Activated CD4-positive, CD25-positive, alpha-beta regulatory T cell treated with anti-CD3 and anti-CD28 coated beads, Interleukin-2, amount 50 U/mL, for 72 hours (primary cell): ENCODE data around the gene ACTN2.

ENCODE experiments used
- DNase-seq: peaks from one replicate; pipeline ENCODE4 v3.0.0; 2021

The ACTN2 gene

GRCh38 chr1:236746785-236747184, 60.5 kb downstream of the ACTN2 start:
- no peak for DNase-seq

GRCh38 chr1:236747311-236747985, 61.1 kb downstream of the ACTN2 start:
- no peak for DNase-seq

DNA sequence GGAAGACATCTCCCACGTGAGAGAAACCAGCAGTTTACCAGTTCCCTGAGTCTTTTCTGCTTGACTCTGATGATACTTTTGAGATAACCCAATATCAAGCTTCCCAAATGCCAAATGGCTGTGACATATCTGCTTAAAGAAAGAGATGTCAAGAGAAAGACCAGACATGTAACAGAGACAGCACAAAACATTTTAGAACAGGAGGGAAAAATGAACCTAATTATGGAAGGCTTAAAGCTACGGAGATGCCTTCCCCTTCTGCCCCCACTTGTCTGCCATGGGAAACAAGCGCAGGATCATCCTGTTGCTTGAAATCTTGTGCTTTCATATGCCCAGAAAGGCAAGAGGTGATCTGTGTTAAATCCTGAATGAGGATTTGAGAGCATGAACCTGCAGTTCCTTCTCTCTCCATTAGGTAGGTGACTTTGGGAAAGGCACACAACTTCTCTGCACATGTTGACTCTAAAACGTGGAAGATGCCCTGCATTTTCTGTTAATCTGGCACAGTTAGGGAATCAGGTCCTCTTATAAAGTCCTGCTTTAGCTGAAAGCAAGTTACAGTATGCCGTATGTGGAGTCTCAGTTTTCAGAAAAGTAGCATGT, 62.1 kb downstream of the ACTN2 start:
- DNase-seq = no peak

DNA sequence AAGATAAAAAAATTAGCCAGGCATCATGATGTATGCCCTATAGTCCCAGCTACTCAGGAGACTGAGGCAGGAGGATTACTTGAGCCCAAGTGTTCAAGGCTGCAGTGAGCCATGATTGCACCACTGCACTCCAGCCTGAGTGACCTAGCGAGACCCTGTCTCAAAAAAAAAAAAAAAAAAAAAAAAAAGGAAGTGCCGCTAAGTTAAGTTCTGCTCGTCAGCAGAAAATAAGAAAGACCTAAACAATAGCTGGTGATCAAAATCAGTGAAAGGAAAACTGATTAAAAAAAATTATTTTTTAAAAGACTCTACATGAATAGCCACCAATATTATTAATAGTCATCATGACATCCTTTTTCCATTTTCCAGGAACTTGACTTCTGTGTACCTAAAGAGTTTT, 64.6 kb downstream of the ACTN2 start:
- DNase-seq = no peak

DNA sequence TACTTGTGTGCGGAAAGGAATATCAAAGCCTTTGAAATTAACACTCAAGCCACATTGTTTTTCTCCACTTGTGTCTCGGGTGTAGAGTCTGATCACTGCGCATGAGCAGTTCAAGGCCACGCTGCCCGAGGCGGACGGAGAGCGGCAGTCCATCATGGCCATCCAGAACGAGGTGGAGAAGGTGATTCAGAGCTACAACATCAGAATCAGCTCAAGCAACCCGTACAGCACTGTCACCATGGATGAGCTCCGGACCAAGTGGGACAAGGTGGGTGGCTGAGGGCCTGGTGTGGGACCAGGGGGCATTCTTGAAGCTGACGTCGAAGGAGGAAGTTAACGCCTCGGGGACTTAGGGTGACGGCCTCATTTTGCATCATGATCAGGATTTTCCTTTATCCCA, 65.1 kb downstream of the ACTN2 start:
- no peak for DNase-seq

- DNase-seq = no peak
Measured at GRCh38 chr1:236751935-236752334, 65.6 kb downstream of the ACTN2 start.

DNA sequence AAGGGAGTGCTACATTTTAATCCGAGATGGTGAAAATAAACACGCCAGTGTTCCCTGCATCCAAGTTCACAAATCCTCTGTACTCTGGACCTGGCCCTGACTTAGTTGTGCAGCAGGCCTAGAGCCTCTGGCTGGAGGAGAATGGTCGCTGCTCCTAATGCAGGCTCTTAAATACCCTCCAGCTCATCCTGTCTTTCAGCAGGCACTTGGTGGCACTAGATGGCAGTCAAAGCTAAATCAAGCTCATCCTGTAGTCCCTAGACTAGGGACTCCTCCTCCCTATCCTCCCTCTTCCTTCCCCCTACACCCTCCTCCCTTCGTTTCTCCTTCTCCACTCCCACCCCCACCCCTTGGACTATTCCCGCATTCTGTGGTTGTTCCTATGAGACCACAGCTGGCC, 67.2 kb downstream of the ACTN2 start:
- no peak for DNase-seq

DNA sequence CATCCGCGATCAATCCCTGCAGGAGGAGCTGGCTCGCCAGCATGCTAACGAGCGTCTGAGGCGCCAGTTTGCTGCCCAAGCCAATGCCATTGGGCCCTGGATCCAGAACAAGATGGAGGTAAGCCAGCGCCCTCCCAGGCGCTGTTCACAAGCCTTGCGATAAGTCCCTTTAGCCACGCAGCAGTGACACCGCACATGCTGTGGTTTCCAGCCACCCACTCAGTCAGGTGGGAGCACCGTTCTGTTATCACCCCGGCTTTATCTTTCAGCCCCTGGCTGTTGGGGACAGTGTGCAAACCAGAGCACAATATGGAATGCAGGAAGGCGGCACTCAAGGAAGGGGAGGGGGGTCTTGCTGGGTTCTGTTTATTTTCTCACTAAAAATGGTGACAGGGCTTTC, 67.7 kb downstream of the ACTN2 start:
- DNase-seq = no peak

- DNase-seq = no peak
Measured at GRCh38 chr1:236754525-236755210, 68.4 kb downstream of the ACTN2 start.

DNA sequence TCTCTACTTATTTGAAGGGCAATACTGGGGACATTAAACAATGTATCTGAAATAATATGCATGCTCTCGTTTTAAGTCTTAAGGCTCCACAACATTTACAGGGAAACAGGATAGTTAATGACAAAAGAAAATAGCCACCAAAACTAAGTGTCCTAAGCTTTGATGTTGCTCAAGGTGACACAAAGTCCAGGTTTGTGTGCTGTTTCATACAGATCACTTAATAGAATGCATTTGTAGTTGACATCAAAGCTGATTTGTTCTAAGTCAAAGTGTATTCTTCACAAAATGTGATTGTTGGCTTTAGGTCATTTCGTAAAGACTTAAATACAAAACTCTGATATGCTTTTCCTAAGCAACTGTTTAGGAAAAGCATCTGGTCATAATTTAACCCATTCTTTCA, 71.3 kb downstream of the ACTN2 start:
- no peak for DNase-seq

DNA sequence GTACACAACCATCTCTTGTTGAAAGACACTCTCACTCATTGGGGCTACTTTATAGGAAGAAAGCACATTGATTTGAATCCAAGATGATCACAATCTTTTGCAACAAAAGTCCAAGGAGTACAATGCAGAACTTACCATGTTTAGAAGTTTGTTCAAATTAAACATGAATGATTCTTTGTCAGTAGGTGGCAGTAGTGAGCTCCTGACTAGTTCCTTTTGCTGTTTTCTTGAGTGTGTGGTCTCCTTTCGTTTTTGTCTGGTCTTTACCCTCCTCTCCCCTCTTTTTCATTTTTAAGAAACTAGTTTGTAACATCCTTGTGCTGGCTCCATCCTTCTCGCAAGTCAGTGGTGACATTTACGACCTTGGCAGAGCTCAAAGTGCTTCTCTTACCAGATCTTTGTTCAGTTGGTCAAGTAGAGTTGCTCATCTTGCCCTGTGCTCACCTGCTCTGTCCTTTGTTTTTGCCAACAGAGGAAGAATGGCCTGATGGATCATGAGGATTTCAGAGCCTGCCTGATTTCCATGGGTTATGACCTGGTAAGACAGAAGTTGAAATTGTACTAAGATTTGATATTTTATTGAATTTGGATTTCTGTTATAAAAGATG, 73.1 kb downstream of the ACTN2 start:
- no peak for DNase-seq

GRCh38 chr1:236760480-236760879, 74.2 kb downstream of the ACTN2 start:
- DNase-seq = no peak

DNA sequence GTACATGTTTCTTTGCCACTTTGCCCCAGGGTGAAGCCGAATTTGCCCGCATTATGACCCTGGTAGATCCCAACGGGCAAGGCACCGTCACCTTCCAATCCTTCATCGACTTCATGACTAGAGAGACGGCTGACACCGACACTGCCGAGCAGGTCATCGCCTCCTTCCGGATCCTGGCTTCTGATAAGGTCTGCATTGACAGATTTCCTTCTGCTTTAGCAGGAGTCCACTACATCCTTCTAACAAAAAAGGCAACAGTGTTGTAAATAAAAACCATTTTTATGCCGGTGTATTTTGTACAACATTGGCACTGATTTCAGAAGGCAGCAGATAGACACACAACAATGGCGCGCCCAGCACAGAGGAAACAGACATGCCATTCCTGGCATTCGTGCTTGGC, 74.7 kb downstream of the ACTN2 start:
- no peak for DNase-seq

DNA sequence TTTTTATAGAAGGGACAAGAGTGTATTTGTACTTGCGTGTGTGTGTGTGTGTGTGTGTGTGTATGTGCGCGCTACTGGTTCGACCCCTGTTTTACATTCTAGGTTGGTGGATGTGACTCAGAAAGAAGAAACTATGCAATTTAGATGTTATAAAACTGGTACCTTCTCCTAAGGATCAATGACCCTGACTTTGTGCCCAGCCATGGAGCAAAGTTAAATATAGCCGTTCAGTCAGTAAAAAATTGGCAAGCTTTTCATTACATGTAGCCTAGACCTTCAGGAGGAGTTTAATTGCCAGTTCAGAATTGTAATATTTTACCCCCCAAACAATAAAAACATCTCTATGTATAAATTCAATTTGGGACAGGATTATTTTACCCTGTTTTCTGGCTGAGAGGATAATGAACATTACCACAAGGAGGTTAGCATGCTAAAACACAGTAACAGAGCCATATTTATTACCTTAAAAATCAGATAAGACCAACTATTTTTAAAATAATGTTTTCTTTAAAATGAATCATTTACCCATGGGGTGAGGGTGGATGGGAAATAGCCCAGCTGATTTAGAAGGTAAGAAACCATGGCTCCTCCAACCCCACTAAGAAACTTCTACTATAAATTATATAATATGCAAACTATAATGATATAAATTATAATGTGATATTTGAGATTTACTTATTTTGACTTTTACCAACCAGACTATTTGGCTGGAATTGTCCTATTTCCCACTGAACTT, 75.3 kb downstream of the ACTN2 start:
- no peak for DNase-seq

DNA sequence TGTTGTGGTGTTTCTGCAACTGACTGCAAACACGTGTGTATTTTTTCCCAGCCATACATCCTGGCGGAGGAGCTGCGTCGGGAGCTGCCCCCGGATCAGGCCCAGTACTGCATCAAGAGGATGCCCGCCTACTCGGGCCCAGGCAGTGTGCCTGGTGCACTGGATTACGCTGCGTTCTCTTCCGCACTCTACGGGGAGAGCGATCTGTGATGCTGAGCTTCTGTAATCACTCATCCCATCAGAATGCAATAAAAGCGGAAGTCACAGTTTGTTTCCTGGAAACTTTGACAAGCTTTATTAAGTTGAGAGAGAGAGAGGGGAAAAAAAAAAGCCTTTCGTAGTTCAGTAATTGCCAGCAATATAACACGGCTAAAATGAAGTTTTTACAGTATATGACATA, 76.1 kb downstream of the ACTN2 start:
- DNase-seq = no peak

- no peak for DNase-seq
Measured at GRCh38 chr1:236765831-236766230, 79.5 kb downstream of the ACTN2 start.

DNA sequence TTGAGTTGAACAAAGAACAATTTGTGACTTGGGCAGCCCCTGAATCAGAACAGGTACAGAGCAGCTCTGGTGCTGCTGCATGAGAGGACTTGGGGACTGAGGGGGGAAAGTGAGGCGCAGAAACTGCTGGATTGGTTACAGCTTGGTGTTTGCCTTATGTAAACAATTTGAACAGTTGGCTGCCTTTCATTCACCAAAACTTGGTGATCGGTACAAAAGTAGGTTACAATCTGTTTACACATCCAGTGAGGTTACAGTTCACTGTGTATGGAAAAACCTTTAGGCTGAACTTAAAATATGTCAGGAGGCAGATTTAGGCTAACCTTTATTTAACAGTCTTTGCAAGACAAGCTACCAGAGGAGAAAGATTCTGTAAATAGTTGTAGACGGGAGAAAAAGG, 80.2 kb downstream of the ACTN2 start:
- no peak for DNase-seq

DNA sequence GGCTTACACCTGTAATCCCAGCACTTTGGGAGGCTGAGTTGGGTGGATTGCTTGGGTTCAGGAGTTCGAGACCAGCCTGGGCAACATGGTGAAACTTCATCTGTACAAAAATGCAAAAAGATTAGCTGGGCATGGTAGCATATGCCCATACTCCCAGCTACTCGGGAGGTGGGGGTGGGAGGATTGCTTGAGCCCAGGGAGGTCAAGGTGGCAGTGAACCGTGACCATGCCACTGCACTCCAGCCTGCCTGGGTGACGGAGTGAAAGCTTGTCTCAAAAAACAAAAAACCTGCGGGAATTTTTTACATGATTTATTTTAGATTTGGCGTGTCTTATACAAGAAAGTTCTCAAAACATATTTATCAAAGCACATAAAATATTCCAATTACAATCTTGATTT, 81.0 kb downstream of the ACTN2 start:
- DNase-seq = no peak

- DNase-seq = no peak
Measured at GRCh38 chr1:236768601-236769000, 82.3 kb downstream of the ACTN2 start.

- no peak for DNase-seq
Measured at GRCh38 chr1:236773919-236774318, 87.6 kb downstream of the ACTN2 start.

- no peak for DNase-seq
Measured at GRCh38 chr1:236774926-236775325, 88.6 kb downstream of the ACTN2 start.

DNA sequence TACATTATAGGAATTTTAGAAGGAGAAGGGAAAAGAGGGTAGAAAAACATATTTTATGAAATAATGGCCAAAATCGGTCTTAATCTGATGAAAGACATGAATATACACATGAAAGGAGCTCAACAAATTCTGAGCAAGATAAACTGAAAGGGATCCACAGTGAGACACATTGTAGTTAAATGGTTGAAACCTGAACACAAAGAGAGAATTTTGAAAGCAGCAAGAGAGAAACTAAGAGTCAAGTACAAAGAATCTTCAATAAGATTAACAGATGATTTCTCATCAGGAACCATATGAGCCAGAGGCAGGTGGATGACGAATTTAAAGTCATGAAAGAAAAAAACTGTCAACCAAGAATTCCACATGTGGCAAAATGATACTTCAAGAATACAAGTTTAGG, 93.0 kb downstream of the ACTN2 start:
- no peak for DNase-seq

DNA sequence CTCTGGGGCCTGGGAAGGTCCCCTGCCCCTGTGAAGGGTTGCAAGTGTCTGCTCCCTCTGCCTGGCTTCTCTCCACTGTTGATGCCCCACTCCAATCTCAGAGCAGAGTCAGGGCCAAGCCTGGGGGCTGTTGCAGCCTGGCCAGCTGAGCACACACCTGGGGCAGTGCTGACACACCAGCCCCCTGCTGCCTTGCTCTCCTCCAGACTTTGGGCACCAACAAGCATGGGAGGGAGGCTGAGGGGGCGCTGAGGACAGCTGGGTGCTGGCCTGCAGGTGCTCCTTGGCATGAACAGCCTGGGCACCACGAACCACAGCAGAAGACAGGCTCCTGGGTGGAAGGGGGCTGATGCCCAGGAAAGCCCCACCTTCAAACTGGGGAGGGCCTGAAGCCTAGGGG, 99.2 kb downstream of the ACTN2 start:
- no peak for DNase-seq
